Measurements from ENCODE around the gene CLBA1. TPM values are rescaled to one million over a fixed set of nuclear protein-coding genes. Genes with fewer than 3 reads are reported as not detected.

CLBA1 gene
- total RNA-seq, 1 experiment from 2014 or later: 14.8 TPM

DNA sequence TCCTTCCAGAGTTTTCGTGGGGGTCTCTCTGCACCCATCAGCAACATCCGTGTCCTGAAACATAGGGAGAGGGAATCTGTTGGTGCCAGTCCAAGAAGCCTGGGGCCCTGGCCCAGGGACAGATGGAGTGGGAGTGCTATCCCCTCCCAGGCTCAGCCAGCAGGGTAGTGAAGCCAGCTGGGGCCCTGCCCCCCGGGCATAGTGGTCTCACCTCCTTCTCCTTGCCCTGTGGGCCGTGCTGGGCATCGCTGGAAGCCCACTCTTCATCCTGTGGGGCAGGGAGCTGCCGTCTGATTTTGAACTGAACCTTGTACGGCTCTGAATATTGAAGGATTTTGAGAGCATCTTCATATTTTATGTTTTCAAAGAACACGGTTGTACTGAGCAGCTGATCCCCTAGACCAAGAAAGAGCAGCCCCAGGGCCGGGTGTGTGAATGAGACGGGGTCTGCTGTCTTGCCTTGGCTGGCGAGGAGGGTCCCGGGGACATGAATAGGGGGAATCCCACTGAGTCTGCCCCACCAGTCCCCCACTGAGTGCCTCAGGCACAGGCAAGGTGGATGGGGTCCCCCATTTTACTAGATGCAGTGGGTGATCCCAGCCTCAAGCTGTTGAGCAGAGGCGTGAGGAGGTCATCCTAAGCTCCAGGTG lies 30.7 kb upstream of the CLBA1 start:
- H2AFZ ChIP-seq (ENCODE audit: low read depth, low read length, poor library complexity, severe bottlenecking): no peak overlapping the region
- ATAC-seq (no peak), DNase-seq (ENCODE audit: low read depth, low spot score) (no peak)
- no peak overlapping the region for H3K9ac ChIP-seq (ENCODE audit: low read length)
- no peak overlapping the region for H3K4me2 ChIP-seq (ENCODE audit: low read length)
- no TSS peak for BruUV-seq (replicated peaks)
- CTCF ChIA-PET: no interaction called here
- no peak overlapping the region for H3K27ac ChIP-seq (ENCODE audit: low read depth, low read length)
- no peaks in the 10 kb centered on the region for H3K9me2 ChIP-seq (ENCODE audit: insufficient read depth)
- H3K4me3 ChIP-seq (replicated peaks in 1 of 2; ENCODE audit: low read depth in 1 of 2, low read length in 2 of 2): no peak overlapping the region
- no peaks in the 10 kb centered on the region for H4K20me1 ChIP-seq (ENCODE audit: insufficient read depth)
- H3K79me2 ChIP-seq (ENCODE audit: insufficient read depth, low read length): no peaks in the 10 kb centered on the region
- TF ChIP-seq SRF (IDR thresholded peaks at IDR 0.05; ENCODE audit: low read depth): no peak
- TF ChIP-seq CBX3 (IDR thresholded peaks at IDR 0.05; ENCODE audit: low read depth): no peak
- TF ChIP-seq EZH2phosphoT487 (IDR thresholded peaks at IDR 0.05; ENCODE audit: borderline replicate concordance): no peak
- no peak for TF ChIP-seq CEBPB (IDR thresholded peaks at IDR 0.05; ENCODE audit: low read depth)
- no peak for TF ChIP-seq SIN3A (IDR thresholded peaks at IDR 0.05; ENCODE audit: low read depth)
- TF ChIP-seq, protein P1, sequence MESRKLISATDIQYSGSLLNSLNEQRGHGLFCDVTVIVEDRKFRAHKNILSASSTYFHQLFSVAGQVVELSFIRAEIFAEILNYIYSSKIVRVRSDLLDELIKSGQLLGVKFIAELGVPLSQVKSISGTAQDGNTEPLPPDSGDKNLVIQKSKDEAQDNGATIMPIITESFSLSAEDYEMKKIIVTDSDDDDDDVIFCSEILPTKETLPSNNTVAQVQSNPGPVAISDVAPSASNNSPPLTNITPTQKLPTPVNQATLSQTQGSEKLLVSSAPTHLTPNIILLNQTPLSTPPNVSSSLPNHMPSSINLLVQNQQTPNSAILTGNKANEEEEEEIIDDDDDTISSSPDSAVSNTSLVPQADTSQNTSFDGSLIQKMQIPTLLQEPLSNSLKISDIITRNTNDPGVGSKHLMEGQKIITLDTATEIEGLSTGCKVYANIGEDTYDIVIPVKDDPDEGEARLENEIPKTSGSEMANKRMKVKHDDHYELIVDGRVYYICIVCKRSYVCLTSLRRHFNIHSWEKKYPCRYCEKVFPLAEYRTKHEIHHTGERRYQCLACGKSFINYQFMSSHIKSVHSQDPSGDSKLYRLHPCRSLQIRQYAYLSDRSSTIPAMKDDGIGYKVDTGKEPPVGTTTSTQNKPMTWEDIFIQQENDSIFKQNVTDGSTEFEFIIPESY (IDR thresholded peaks at IDR 0.05; ENCODE audit: extremely low read depth, insufficient replicate concordance, low read length): no peak
- TF ChIP-seq, protein P2, sequence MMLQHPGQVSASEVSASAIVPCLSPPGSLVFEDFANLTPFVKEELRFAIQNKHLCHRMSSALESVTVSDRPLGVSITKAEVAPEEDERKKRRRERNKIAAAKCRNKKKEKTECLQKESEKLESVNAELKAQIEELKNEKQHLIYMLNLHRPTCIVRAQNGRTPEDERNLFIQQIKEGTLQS (IDR thresholded peaks at IDR 0.05): no peak
- TF ChIP-seq, protein P3, sequence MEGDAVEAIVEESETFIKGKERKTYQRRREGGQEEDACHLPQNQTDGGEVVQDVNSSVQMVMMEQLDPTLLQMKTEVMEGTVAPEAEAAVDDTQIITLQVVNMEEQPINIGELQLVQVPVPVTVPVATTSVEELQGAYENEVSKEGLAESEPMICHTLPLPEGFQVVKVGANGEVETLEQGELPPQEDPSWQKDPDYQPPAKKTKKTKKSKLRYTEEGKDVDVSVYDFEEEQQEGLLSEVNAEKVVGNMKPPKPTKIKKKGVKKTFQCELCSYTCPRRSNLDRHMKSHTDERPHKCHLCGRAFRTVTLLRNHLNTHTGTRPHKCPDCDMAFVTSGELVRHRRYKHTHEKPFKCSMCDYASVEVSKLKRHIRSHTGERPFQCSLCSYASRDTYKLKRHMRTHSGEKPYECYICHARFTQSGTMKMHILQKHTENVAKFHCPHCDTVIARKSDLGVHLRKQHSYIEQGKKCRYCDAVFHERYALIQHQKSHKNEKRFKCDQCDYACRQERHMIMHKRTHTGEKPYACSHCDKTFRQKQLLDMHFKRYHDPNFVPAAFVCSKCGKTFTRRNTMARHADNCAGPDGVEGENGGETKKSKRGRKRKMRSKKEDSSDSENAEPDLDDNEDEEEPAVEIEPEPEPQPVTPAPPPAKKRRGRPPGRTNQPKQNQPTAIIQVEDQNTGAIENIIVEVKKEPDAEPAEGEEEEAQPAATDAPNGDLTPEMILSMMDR (IDR thresholded peaks at IDR 0.05 in 2 of 3, conservative IDR thresholded peaks at IDR 0.05 in 1 of 3; ENCODE audit: borderline replicate concordance in 1 of 3, insufficient read depth in 1 of 3, low read depth in 2 of 3, low read length in 2 of 3): no peak
- TF ChIP-seq SP1 (IDR thresholded peaks at IDR 0.05; ENCODE audit: low read depth): no peak
- no peak for TF ChIP-seq POLR2AphosphoS5 (IDR thresholded peaks at IDR 0.05; ENCODE audit: low read depth, low read length)
- TF ChIP-seq JUND (IDR thresholded peaks at IDR 0.05): no peak
- TF ChIP-seq ZNF274 (IDR thresholded peaks at IDR 0.05; ENCODE audit: low read depth, low read length): no peak
- intact Hi-C loops (cut with micrococcal nuclease): no loop called here
- peaks cover 2 to 3% of the 10 kb centered on the region in 2 experiments; a peak in 2 of 4 replicates for H3K4me1 ChIP-seq (ENCODE audit: control insufficient read depth in 1 of 2, insufficient read depth in 2 of 2, low read length in 2 of 2)
- no peaks in the 10 kb centered on the region for H3K27me3 ChIP-seq (ENCODE audit: insufficient read depth, low read length)
- RAD21 ChIA-PET (ENCODE audit: low non-redundant PET in 1 of 2, low total read pairs in 2 of 2, uncharacterized antibody in 2 of 2, unreplicated experiment in 2 of 2): no interaction called here
- POLR2A ChIA-PET: no interaction called here
- H3K9me3 ChIP-seq (ENCODE audit: control insufficient read depth in 1 of 2, insufficient read depth in 1 of 2, low read depth in 1 of 2, low read length in 2 of 2): no peaks in the 10 kb centered on the region
- H3K36me3 ChIP-seq (ENCODE audit: control insufficient read depth in 1 of 2, insufficient read depth in 2 of 2, low read length in 2 of 2): no peaks in the 10 kb centered on the region; a peak in 2 of 4 replicates

Data from HCT116 (cell line).